Ishikawa (cell line): ENCODE measurements around the gene TAOK3.
A peak's percentile ranks its signal among the peaks of the same experiment; 100 is the strongest.

Source experiments
- CEBPB ChIP-seq: IDR thresholded peaks from 2 replicates; pipeline ENCODE4 v1.6.1; 2012
- CREB1 ChIP-seq: IDR thresholded peaks from 2 replicates; pipeline ENCODE4 v1.6.1; 2012; ENCODE audit warnings: low read depth
- EGR1 ChIP-seq: IDR thresholded peaks from 2 replicates; pipeline ENCODE4 v1.6.1; 2012
- EP300 ChIP-seq: IDR thresholded peaks from 2 replicates; pipeline ENCODE4 v1.6.1; 2012; ENCODE audit warnings: borderline replicate concordance
- FOXM1 ChIP-seq: IDR thresholded peaks from 2 replicates; pipeline ENCODE4 v1.6.1; 2012; ENCODE audit warnings: low read depth, borderline replicate concordance
- NFIC ChIP-seq: IDR thresholded peaks from 2 replicates; pipeline ENCODE4 v1.6.1; 2012
- RAD21 ChIP-seq: IDR thresholded peaks from 2 replicates; pipeline ENCODE4 v1.6.1; 2012; ENCODE audit warnings: low read depth
- TAF1 ChIP-seq: IDR thresholded peaks from 2 replicates; pipeline ENCODE4 v1.6.1; 2012; ENCODE audit warnings: low read depth, mild to moderate bottlenecking
- TCF12 ChIP-seq: IDR thresholded peaks from 2 replicates; pipeline ENCODE4 v1.6.1; 2012; ENCODE audit warnings: low read depth
- TEAD4 ChIP-seq: IDR thresholded peaks from 2 replicates; pipeline ENCODE4 v1.6.1; 2012
- YY1 ChIP-seq: IDR thresholded peaks from 2 replicates; pipeline ENCODE4 v1.6.1; 2012; ENCODE audit warnings: low read depth
- ZBTB7A ChIP-seq: IDR thresholded peaks from 2 replicates; pipeline ENCODE4 v1.6.1; 2012; ENCODE audit warnings: low read depth
- TF ChIP-seq, protein P1 (sequence below): IDR thresholded peaks from 2 replicates; pipeline ENCODE4 v1.6.1; 2012; ENCODE audit warnings: low read depth, mild to moderate bottlenecking
- TF ChIP-seq, protein P2 (sequence below): IDR thresholded peaks from 2 replicates; pipeline ENCODE4 v1.6.1; 2012
- TF ChIP-seq, protein P3 (sequence below): IDR thresholded peaks from 2 replicates; pipeline ENCODE4 v1.6.1; 2012

TAOK3 gene

DNA sequence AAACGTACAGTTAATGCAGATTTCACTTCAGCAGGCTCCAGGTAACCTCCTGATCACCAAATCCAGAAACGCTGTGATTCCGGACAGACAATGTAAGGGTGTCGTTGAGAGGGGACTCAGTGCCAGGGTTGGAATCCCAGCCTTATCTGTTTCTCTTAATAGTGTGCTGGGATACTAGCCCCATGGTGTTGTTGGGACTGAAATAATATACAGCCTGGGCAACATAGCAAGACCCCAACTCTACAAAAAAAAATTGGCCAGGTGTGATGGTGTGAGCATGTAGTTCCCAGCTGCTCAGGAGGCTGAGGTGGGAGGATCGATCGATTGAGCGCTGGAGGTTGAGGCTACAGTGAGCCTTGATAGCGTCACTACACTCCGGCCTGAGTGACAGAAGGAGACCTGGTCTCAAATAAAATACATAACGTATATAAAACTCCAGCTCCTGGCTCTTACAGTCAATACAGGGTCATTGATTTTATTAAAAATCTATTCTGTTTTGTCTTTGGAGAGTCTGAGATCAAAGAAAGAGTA, 235.5 kb downstream of the TAOK3 start:
- TF ChIP-seq, protein P1, sequence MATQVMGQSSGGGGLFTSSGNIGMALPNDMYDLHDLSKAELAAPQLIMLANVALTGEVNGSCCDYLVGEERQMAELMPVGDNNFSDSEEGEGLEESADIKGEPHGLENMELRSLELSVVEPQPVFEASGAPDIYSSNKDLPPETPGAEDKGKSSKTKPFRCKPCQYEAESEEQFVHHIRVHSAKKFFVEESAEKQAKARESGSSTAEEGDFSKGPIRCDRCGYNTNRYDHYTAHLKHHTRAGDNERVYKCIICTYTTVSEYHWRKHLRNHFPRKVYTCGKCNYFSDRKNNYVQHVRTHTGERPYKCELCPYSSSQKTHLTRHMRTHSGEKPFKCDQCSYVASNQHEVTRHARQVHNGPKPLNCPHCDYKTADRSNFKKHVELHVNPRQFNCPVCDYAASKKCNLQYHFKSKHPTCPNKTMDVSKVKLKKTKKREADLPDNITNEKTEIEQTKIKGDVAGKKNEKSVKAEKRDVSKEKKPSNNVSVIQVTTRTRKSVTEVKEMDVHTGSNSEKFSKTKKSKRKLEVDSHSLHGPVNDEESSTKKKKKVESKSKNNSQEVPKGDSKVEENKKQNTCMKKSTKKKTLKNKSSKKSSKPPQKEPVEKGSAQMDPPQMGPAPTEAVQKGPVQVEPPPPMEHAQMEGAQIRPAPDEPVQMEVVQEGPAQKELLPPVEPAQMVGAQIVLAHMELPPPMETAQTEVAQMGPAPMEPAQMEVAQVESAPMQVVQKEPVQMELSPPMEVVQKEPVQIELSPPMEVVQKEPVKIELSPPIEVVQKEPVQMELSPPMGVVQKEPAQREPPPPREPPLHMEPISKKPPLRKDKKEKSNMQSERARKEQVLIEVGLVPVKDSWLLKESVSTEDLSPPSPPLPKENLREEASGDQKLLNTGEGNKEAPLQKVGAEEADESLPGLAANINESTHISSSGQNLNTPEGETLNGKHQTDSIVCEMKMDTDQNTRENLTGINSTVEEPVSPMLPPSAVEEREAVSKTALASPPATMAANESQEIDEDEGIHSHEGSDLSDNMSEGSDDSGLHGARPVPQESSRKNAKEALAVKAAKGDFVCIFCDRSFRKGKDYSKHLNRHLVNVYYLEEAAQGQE = no peak
- TF ChIP-seq EGR1 (no peak), TCF12 (no peak), CEBPB (no peak), CREB1 (no peak), YY1 (no peak), NFIC (no peak), EP300 (no peak), FOXM1 (no peak), TEAD4 (no peak), TAF1 (no peak), ZBTB7A (no peak), RAD21 (no peak)
- TF ChIP-seq, protein P2, sequence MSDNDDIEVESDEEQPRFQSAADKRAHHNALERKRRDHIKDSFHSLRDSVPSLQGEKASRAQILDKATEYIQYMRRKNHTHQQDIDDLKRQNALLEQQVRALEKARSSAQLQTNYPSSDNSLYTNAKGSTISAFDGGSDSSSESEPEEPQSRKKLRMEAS = no peak
- TF ChIP-seq, protein P3, sequence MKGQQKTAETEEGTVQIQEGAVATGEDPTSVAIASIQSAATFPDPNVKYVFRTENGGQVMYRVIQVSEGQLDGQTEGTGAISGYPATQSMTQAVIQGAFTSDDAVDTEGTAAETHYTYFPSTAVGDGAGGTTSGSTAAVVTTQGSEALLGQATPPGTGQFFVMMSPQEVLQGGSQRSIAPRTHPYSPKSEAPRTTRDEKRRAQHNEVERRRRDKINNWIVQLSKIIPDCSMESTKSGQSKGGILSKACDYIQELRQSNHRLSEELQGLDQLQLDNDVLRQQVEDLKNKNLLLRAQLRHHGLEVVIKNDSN = no peak

DNA sequence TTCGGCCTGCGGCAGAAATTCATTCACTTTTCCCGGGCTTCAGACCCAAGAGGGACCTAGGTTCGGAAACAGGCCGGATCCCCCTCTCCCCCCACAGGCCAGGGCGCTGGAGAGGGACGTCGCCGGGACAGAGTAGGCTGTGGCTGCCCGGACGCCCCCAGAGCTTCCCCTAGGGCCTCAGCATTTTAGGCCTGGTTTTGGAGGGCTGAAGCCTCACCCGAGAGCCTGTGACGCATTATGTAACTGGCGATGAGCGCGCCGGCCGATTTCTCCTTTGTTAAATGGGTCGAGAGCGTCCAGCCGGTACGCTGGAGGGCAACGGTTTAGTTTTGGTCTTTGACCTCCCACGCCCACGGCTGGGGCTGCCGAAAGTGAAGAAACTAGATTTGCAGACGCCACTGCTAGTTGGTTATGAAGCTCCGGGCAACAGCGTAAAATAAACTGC, 236.1 kb downstream of the TAOK3 start:
- TF ChIP-seq TAF1 (no peak), CREB1 (no peak), TEAD4 (no peak), RAD21 (no peak), YY1 (no peak), TCF12 (no peak), ZBTB7A (no peak)
- TF ChIP-seq, protein P2 = no peak

DNA sequence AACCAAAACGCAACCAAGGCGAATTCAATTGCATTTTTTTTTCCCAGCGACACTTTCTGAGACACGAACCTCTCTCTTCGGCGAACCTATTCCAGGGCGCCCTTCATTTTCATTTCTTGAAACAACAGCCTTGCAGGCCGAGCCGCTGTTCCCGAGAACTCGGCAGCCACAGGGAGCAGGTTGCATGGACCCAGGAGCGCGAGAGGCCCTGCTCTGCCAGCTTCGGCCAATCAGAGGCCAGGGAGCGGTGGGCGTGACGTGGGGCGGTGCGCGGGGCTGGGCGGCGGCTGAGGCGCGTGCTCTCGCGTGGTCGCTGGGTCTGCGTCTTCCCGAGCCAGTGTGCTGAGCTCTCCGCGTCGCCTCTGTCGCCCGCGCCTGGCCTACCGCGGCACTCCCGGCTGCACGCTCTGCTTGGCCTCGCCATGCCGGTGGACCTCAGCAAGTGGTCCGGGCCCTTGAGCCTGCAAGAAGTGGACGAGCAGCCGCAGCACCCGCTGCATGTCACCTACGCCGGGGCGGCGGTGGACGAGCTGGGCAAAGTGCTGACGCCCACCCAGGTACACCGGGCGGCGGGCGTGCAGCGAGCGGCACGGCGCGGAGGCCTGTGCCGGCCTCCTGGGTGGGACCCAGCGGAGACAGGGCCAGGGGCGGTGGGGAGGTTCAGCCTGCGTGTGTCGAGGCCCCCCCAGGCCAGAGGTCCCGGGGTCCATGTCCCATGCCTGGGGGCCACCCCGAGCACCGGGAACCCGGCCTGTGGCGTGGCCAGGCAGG, 236.7 kb downstream of the TAOK3 start, which contains the start of gene PEBP1:
TSS of gene PEBP1 (plus strand) at position 337 of the 771 bp plus-strand sequence. CDS start at position 423, 86 bp downstream.
- no peak for TF ChIP-seq CREB1
- peak; percentile 82; the same call in 1 of the 2 replicates for TF ChIP-seq TAF1
- no peak for TF ChIP-seq ZBTB7A
- TF ChIP-seq CEBPB = no peak
- TF ChIP-seq EP300 = peak; percentile 30; the same call in 1 of the 2 replicates
- no peak for TF ChIP-seq FOXM1
- no peak for TF ChIP-seq NFIC
- TF ChIP-seq, protein P2 = peak; percentile 97
- peak; percentile 53; the same call in 1 of the 2 replicates for TF ChIP-seq YY1
- TF ChIP-seq TEAD4 = peak; percentile 11; the same call in 1 of the 2 replicates
- TF ChIP-seq RAD21 = no peak
- TF ChIP-seq, protein P1 = no peak

DNA sequence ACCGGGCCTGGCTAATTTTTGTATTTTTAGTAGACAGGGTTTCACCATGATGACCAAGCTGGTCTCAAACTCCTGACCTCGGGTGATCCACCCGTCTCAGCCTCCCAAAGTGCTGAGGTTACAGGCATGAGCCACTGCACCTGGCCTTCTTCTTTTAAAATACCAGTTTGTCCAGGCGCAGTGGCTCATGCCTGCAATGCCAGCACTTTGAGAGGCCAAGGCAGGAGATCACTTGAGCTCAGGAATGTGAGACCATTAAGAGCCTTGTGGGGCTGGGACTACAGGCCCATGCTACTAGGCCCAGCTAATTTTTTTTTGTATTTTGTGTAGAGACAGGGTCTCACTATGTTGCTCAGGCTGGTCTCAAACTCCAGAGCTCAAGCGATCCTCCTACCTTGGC, 244.8 kb downstream of the TAOK3 start:
- TF ChIP-seq NFIC = no peak
- no peak for TF ChIP-seq FOXM1

DNA sequence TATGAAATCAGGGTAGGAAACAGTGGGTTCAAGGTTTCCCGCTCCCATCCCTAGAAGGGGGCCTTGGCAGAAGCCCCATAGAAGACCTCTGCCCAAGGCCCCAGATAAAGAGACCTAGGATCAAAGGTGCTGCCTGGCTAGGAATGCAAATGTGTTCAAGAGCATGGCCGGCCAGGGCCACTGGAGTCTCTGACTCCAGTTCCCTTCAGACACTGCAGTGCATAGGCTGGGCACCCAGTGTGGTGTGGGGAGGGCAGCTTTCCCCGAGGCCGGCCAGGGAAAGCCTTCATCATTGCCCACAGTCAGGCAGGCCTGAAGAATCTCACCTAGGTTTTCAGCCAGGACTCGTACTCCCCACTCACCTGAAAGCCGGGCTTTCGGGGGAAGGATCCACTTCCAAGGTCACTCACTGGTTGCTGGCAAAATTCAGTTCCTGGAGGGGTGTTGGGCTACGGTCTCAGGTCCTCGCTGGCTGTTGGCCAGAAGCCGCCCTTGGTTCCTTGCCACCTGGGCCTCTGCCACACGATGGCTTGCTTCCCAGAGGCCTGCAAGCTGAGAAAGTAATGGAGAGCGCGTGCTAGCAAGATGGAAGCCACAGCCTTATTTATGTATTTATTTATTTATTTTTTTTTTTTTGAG, 246.5 kb downstream of the TAOK3 start:
- TF ChIP-seq EP300 (no peak), CEBPB (no peak), NFIC (peak; percentile 69)
- TF ChIP-seq, protein P2 = no peak
